ENCODE measurements around the gene GBX1. TPM values are rescaled to one million over a fixed set of nuclear protein-coding genes. Genes with fewer than 3 reads are reported as not detected.

The GBX1 gene
- total RNA-seq, 2 donors from 2014 or later = not detected

DNA sequence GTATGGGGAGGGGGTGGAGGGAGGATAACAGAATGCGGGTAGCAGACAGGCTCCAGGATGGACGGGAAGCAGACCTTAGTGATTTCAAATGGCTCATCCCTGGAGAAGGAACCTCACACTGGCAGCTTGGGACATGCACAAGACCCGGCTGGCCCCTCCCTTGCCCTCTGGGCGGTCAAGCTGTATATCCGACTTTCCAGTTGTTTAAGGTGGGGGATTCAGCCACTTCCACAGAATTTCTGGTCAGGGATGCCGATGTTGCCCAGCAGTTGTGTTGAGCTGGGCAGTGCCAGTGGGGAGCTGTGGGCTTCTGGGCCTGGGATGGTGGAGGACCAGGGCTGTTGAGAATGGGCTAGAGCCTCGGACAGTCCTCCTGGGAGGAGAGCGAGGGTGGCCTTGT is 38.8 kb downstream of the GBX1 start:
- H3K4me1 ChIP-seq (ENCODE audit: control insufficient read depth in 1 of 2, low read depth in 2 of 2) = peaks cover 0 to 8% of the 10 kb centered on the region in 2 donors
- H3K36me3 ChIP-seq = peaks cover 35% of the 10 kb centered on the region
- no peak overlapping the region for H3K4me3 ChIP-seq
- no peaks in the 10 kb centered on the region for H3K27me3 ChIP-seq (replicated peaks; ENCODE audit: insufficient read depth)
- no peak for ATAC-seq (ENCODE audit: insufficient number of reproducible peaks, low FRiP score, low read depth)
- TF ChIP-seq, protein P1, sequence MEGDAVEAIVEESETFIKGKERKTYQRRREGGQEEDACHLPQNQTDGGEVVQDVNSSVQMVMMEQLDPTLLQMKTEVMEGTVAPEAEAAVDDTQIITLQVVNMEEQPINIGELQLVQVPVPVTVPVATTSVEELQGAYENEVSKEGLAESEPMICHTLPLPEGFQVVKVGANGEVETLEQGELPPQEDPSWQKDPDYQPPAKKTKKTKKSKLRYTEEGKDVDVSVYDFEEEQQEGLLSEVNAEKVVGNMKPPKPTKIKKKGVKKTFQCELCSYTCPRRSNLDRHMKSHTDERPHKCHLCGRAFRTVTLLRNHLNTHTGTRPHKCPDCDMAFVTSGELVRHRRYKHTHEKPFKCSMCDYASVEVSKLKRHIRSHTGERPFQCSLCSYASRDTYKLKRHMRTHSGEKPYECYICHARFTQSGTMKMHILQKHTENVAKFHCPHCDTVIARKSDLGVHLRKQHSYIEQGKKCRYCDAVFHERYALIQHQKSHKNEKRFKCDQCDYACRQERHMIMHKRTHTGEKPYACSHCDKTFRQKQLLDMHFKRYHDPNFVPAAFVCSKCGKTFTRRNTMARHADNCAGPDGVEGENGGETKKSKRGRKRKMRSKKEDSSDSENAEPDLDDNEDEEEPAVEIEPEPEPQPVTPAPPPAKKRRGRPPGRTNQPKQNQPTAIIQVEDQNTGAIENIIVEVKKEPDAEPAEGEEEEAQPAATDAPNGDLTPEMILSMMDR (IDR thresholded peaks at IDR 0.05) = no peak
- no peak for DNase-seq (ENCODE audit: low spot score)
- no peak overlapping the region for H3K27ac ChIP-seq
- H3K9me3 ChIP-seq = no peaks in the 10 kb centered on the region

DNA sequence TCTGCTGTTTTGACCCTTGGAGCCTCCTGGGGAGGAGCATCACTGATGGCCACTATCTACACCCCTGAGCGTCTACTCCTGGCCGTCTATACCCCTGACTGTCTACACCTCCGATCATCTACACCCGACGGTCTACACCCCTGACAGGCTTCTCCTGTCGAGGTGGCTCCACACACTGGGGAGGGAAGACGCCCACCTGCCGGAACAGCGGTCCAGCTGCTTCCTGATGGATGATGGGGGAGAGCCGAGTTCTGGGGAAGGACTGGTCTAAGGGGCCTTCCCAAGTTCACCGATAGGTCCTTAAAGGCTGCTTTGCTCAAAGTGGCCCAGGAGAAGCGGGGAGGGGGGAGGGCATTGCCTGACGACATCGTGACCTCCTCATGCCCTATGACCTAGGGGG is 39.4 kb downstream of the GBX1 start:
- Histone ChIP-seq H3K4me3 (no peak overlapping the region), H3K9me3 (no peaks in the 10 kb centered on the region), H3K27me3 (replicated peaks; ENCODE audit: insufficient read depth) (no peaks in the 10 kb centered on the region), H3K36me3 (peaks cover 35% of the 10 kb centered on the region), H3K27ac (no peak overlapping the region), H3K4me1 (ENCODE audit: control insufficient read depth in 1 of 2, low read depth in 2 of 2) (peaks cover 0 to 8% of the 10 kb centered on the region in 2 donors)
- ATAC-seq (ENCODE audit: insufficient number of reproducible peaks, low FRiP score, low read depth) (no peak), DNase-seq (ENCODE audit: low spot score) (no peak)
- TF ChIP-seq, protein P1 (IDR thresholded peaks at IDR 0.05) = no peak

DNA sequence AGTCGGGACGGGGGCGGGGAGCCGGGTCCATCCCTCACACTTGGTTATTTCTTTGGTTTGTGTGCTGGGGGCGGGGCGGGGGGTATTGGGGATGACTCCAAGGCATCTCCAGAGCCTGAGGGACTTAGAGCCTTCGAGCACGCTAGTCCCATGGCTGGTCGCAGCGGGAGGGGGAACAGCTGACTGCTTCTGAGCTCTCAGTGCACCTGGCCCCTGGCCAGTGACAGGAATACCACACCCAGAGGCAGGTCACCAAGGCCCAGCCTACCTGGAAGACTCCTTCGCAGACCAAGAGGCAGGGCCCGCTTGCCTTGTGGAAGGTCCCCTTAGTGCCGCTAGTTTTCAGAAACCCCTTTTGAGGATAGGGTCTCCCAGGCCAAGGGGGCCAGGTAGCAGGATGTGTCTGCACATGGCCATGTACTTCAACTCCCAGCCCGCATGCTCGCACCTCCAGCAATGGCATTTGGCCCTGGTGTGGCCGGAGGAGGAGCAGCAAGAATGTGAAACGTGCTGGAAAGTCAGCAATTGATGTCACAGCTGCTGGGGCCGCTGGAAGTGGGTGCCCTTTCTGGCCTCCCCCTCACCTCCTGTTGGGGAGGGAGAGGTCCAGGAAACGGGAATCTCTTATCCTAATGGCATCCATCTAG is 40.9 kb downstream of the GBX1 start:
- Histone ChIP-seq H3K27me3 (replicated peaks; ENCODE audit: insufficient read depth) (no peaks in the 10 kb centered on the region), H3K27ac (no peak overlapping the region), H3K4me1 (ENCODE audit: control insufficient read depth in 1 of 2, low read depth in 2 of 2) (peaks cover 0 to 8% of the 10 kb centered on the region in 2 donors), H3K4me3 (no peak overlapping the region), H3K9me3 (no peaks in the 10 kb centered on the region), H3K36me3 (peaks cover 22% of the 10 kb centered on the region)
- ATAC-seq (ENCODE audit: insufficient number of reproducible peaks, low FRiP score, low read depth) = no peak
- DNase-seq (ENCODE audit: low spot score) = no peak
- TF ChIP-seq, protein P1 (IDR thresholded peaks at IDR 0.05) = no peak

DNA sequence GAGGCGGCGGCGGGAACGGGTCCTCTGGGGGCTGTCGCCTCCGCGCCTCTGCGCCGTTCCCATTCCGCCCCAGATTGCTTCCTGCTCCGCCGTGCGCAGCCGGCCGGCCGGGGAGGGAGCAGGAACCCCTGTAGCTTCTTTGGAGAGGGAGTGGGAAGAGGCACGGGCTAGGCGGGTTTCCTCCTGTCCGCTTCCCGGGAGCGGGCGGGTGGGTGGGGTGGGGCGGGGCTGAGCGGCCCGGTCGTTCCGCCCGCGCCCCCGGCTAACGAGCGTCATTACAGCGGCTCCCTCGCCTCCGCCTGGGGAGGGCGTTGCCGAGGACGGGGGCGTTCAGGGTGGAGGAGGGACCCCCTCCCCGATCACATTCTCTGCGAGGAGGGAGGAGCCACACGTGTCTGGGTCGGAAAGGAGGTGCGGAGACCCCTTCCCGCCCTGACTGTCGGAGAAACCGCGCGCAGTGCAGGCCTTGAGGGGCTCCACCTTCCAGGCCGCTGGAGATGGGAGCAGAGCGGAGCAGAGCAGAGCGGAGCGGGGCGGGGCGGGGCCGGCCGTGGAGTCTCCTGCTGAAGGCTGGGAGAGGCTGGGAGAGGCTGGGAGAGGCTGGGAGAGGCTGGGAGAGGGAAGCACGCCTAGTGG is 41.5 kb downstream of the GBX1 start:
- Histone ChIP-seq H3K9me3 (no peaks in the 10 kb centered on the region), H3K4me3 (peak overlapping the region; percentile 72), H3K27ac (no peak overlapping the region), H3K36me3 (peaks cover 18% of the 10 kb centered on the region), H3K27me3 (replicated peaks; ENCODE audit: insufficient read depth) (no peaks in the 10 kb centered on the region), H3K4me1 (ENCODE audit: control insufficient read depth in 1 of 2, low read depth in 2 of 2) (peaks cover 0 to 8% of the 10 kb centered on the region in 2 donors)
- ATAC-seq (ENCODE audit: insufficient number of reproducible peaks, low FRiP score, low read depth) = no peak
- TF ChIP-seq, protein P1 (IDR thresholded peaks at IDR 0.05) = no peak
- DNase-seq (ENCODE audit: low spot score) = no peak

DNA sequence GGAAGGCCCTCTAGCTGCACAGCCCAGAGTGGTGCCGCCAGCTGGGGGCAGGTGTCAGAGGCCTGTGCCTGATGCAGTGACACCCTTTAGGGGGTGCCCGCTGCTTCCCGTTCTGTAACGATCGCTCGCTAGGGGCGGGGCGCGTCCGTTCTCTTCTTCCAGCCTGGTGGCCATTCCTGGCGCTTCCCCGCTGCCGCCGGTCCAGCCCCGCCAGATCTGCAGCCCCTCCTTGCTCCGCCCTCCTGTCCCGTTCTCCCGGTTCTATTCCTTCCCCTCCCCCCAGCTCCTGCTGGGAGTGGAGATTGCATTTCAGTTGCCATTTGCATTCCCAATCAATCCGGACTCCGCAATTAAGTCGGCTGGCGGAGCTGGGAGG is 42.0 kb downstream of the GBX1 start:
- Histone ChIP-seq H3K27me3 (replicated peaks; ENCODE audit: insufficient read depth) (no peaks in the 10 kb centered on the region), H3K4me3 (peak overlapping the region; percentile 72), H3K27ac (no peak overlapping the region), H3K36me3 (peaks cover 22% of the 10 kb centered on the region), H3K9me3 (no peaks in the 10 kb centered on the region), H3K4me1 (ENCODE audit: control insufficient read depth in 1 of 2, low read depth in 2 of 2) (peaks cover 0 to 8% of the 10 kb centered on the region in 2 donors)
- no peak for ATAC-seq (ENCODE audit: insufficient number of reproducible peaks, low FRiP score, low read depth)
- TF ChIP-seq, protein P1 (IDR thresholded peaks at IDR 0.05) = peak; percentile 21
- no peak for DNase-seq (ENCODE audit: low spot score)

All from thoracic aorta (tissue), 2 donors.